HFFc6 (cell line): ENCODE data around the gene PTPRN2. TPM values are rescaled to one million over a fixed set of nuclear protein-coding genes. Genes with fewer than 3 reads are reported as not detected.

Experiments used
- DNase-seq: peaks from one replicate; pipeline ENCODE4 v3.0.0-alpha.2; 2018
- H3K27ac Mint-ChIP-seq: 2 replicates; pipeline ENCODE4 v1.8.0; 2020; ENCODE audit warnings: mild to moderate bottlenecking, mixed read lengths
- H3K27me3 Mint-ChIP-seq: 2 replicates; pipeline ENCODE4 v1.8.0; 2021; ENCODE audit warnings: mild to moderate bottlenecking, moderate library complexity, mixed read lengths; ENCODE audit not compliant: insufficient read depth
- H3K36me3 Mint-ChIP-seq: 2 replicates; pipeline ENCODE4 v1.8.0; 2021; ENCODE audit warnings: low read depth, mixed read lengths
- H3K4me1 Mint-ChIP-seq: 2 replicates; pipeline ENCODE4 v1.8.0; 2020; ENCODE audit warnings: low read depth, mixed read lengths
- H3K4me3 Mint-ChIP-seq: 2 replicates; pipeline ENCODE4 v1.8.0; 2020; ENCODE audit warnings: mild to moderate bottlenecking, moderate library complexity, mixed read lengths
- H3K9me3 Mint-ChIP-seq: 2 replicates; pipeline ENCODE4 v1.8.0; 2020; ENCODE audit warnings: mild to moderate bottlenecking, mixed read lengths
- total RNA-seq, 6 experiments: library from RNA; stranded (reverse); fragmentation: NEBNext Ultra II Directional; extraction: Animal tissue kit (Norgen Biotek cat#: 25700); gene quantifications; 2 replicates in 1 of 6; 3 replicates in 5 of 6; pipeline ENCODE4 v1.2.3, GENCODE V29; 2021
- TF ChIP-seq, protein P1 (sequence below): fragments of 200-600 bp; sonication (generic); IDR thresholded peaks from 2 replicates; pipeline ENCODE4 v1.5.0; 2021; ENCODE audit warnings: antibody characterized with exemption, mild to moderate bottlenecking

PTPRN2 gene
- total RNA-seq, 6 experiments from 2014 or later, result 0.05 to 0.27 (median 0.23) TPM

DNA sequence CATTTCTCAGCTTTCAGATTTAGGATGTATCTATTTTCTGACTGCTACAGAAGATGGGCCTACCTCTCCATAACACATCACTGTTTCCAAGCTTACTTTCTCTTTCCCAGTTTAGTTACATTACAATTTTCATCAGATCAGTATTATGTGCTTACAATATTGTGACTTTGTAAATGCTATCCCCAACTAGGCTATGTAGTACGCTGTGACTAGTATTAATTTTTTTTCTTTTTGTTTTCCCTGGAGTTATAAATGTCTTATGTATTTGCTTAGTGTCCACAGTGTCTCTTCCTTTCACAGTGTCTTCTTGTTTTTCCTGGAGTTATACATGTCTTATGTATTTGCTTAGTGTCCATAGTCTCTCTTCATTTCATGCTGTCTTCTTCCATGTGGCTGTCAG is 188.9 kb downstream of the PTPRN2 start:
- peaks cover 4% of the 10 kb centered on the region for H3K36me3 Mint-ChIP-seq

DNA sequence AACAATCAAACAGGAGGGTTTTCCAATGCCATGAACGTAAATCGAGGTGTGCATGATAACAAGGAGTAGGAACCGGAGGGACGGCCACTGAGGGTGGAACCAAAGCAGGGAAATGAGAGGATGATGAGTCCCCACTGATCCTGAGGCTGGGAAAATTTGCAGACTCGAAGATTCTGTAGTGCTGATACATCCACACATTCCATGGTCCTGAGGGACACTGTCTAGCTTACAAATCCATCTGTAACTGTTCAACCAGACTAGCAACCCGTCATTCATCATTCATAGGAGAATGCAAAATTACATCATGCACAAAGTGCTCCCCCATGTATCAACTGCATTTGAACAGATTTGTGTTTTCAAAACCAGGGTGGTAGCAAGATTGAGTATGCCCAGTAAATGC is 189.7 kb downstream of the PTPRN2 start:
- H3K4me1 Mint-ChIP-seq, result no peaks in the 10 kb centered on the region
- no peak overlapping the region for H3K4me3 Mint-ChIP-seq
- no peaks in the 10 kb centered on the region; the same call in none of the 2 replicates for H3K27me3 Mint-ChIP-seq
- peaks cover 4% of the 10 kb centered on the region for H3K36me3 Mint-ChIP-seq
- H3K9me3 Mint-ChIP-seq, result peaks cover 26% of the 10 kb centered on the region
- TF ChIP-seq, protein P1, sequence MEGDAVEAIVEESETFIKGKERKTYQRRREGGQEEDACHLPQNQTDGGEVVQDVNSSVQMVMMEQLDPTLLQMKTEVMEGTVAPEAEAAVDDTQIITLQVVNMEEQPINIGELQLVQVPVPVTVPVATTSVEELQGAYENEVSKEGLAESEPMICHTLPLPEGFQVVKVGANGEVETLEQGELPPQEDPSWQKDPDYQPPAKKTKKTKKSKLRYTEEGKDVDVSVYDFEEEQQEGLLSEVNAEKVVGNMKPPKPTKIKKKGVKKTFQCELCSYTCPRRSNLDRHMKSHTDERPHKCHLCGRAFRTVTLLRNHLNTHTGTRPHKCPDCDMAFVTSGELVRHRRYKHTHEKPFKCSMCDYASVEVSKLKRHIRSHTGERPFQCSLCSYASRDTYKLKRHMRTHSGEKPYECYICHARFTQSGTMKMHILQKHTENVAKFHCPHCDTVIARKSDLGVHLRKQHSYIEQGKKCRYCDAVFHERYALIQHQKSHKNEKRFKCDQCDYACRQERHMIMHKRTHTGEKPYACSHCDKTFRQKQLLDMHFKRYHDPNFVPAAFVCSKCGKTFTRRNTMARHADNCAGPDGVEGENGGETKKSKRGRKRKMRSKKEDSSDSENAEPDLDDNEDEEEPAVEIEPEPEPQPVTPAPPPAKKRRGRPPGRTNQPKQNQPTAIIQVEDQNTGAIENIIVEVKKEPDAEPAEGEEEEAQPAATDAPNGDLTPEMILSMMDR, result no peak
- H3K27ac Mint-ChIP-seq, result no peak overlapping the region
- DNase-seq, result no peak

More for the DNA sequence above, 188.9 kb downstream of the PTPRN2 start:
- Mint-ChIP-seq H3K27me3 (no peaks in the 10 kb centered on the region; the same call in none of the 2 replicates), H3K27ac (no peak overlapping the region), H3K9me3 (peaks cover 18% of the 10 kb centered on the region; the same call in 1 of the 2 replicates), H3K4me3 (no peak overlapping the region), H3K4me1 (no peaks in the 10 kb centered on the region)
- DNase-seq, result no peak
- TF ChIP-seq, protein P1, result no peak

DNA sequence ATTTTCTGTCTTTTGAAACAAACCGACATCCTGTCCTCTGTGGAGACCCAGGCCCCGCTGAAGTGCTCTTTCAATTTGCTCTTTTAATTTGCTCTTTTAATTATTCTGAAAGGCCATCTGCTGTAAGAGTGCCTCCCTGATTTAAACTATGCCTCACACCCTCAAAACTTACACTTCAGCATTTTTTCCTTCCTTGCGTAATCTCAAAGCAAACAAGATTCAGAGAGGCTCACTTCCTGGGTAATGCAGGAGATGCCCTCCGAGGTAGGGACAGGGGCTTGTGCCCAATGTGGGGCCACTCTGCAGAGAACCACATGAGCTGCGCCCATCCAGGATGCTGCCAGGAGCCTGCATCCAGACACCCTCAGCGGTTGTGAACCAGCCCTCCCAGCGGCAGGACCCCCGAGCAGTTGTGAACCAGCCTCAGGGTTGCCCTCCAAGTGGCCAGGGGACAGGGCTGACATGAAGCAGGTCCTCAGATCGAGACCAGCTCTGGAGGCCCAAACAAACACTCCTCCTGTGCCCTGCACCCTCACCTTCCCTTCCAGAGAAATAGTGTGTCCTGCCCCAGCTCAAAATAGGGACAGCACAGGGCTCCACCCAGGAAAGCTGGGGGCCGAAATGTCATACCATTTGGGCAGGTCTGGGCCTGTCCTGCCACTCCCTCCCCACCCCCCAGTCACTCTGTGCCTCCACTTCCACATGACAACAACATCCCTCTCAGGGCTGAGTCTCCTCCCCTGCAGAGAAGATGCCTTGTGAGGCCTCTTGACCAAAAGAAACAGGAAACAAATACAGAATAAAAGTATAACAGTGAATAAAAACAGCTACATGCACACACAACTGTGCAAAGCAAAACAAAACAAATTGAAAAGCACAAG is 190.4 kb downstream of the PTPRN2 start:
- Mint-ChIP-seq H3K4me1 (no peaks in the 10 kb centered on the region), H3K36me3 (peaks cover 4% of the 10 kb centered on the region), H3K9me3 (peaks cover 28% of the 10 kb centered on the region), H3K4me3 (no peak overlapping the region), H3K27ac (no peak overlapping the region), H3K27me3 (no peaks in the 10 kb centered on the region; the same call in none of the 2 replicates)
- no peak for DNase-seq
- TF ChIP-seq, protein P1, result no peak

DNA sequence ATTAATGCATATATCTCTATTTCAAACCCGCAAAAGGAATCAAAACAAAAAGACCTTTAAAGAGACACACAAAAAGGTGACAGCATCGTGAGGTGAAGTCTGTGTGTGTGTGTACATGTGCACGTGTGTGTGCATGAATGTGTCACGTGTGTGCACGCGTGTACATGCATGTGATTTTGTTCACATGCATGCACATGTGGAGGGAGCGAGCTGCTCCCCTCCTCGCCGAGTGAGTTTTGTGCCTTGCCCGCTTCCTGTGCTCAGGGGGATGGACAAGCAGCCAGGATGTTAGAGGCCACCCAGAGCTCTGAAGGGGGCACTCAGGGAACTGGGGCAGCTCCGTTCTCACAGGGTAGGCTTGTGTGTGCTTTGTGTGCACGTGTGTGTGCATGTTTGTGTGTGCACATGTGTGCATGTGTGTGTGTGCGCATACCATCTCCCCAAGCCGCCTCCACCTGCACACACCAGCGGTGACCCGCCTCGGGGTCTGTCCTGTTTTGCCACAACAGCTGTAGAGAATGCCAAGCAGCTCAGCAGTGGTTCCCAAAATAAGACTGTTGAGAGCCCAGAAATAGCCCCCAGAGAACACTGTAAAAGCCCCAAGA is 191.2 kb downstream of the PTPRN2 start:
- Mint-ChIP-seq H3K36me3 (peaks cover under 1% of the 10 kb centered on the region), H3K4me3 (no peak overlapping the region), H3K27me3 (no peaks in the 10 kb centered on the region; the same call in none of the 2 replicates), H3K9me3 (peaks cover 29% of the 10 kb centered on the region), H3K27ac (no peak overlapping the region), H3K4me1 (no peaks in the 10 kb centered on the region)
- no peak for DNase-seq
- TF ChIP-seq, protein P1, result no peak

DNA sequence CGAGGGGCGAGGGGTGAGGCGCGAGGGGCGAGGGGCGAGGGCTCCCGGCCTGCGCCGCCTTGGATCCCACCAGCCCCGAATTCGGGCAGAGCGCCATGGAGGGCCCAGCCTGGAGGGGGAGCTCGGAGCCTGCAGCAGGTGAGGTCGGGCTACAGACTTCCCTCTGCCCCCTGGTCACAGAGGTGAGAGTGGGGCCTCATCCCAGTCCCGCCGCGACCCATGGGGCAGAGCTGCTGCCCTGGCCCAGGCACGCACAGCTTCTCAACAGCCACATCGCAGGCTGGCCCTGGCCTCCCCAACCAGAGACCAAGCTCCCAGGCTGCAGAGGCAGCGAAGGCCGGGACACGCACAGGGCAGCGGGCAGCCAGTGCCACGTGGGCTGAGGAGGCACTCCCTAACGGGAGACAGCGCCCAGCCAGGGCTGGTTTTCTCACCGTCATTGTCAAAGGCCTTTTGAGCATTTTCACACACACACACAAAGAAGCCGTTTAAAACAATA is 191.8 kb downstream of the PTPRN2 start:
- H3K36me3 Mint-ChIP-seq, result no peaks in the 10 kb centered on the region; the same call in 1 of the 2 replicates
- H3K27me3 Mint-ChIP-seq, result no peaks in the 10 kb centered on the region; the same call in none of the 2 replicates
- no peaks in the 10 kb centered on the region for H3K4me1 Mint-ChIP-seq
- no peak for DNase-seq
- H3K4me3 Mint-ChIP-seq, result no peak overlapping the region
- TF ChIP-seq, protein P1, result no peak
- peaks cover 35% of the 10 kb centered on the region for H3K9me3 Mint-ChIP-seq
- no peak overlapping the region for H3K27ac Mint-ChIP-seq
